ENCODE measurements around the gene GNA15.

Gene GNA15

GRCh38 chr19:3133793-3134116 lies 2.1 kb upstream of the GNA15 start:
- no peak for DNase-seq
- H3K27ac ChIP-seq: no peak overlapping the region
- H3K27me3 ChIP-seq: peaks cover 0 to 17% of the 10 kb centered on the region in 2 donors
- no peak overlapping the region for H3K4me3 ChIP-seq
- H3K36me3 ChIP-seq: no peaks in the 10 kb centered on the region
- no peaks in the 10 kb centered on the region for H3K4me1 ChIP-seq
- no peak for TF ChIP-seq CTCF (IDR thresholded peaks at IDR 0.05)
- H3K9me3 ChIP-seq: no peaks in the 10 kb centered on the region
- intact Hi-C loops (cut with DNase I; ENCODE audit: low total_unique reads): no loop called here

GRCh38 chr19:3136684-3137055 lies 837 bp downstream of the GNA15 start:
- H3K27me3 ChIP-seq: peaks cover 0 to 25% of the 10 kb centered on the region in 2 donors
- DNase-seq: no peak
- no peaks in the 10 kb centered on the region for H3K36me3 ChIP-seq
- H3K27ac ChIP-seq: no peak overlapping the region
- intact Hi-C loops (cut with DNase I; ENCODE audit: low total_unique reads): no loop called here
- peak overlapping the region; percentile 36 to 41 for H3K4me3 ChIP-seq
- peaks cover 0 to 3% (median 0%) of the 10 kb centered on the region in 3 donors for H3K9me3 ChIP-seq
- H3K4me1 ChIP-seq: no peaks in the 10 kb centered on the region
- TF ChIP-seq CTCF (IDR thresholded peaks at IDR 0.05): no peak

GRCh38 chr19:3137119-3137518 lies 1.3 kb downstream of the GNA15 start:
- H3K9me3 ChIP-seq: peaks cover 0 to 3% (median 0%) of the 10 kb centered on the region in 3 donors
- intact Hi-C loops (cut with DNase I; ENCODE audit: low total_unique reads): no loop called here
- peak overlapping the region; percentile 36 to 41 for H3K4me3 ChIP-seq

DNA sequence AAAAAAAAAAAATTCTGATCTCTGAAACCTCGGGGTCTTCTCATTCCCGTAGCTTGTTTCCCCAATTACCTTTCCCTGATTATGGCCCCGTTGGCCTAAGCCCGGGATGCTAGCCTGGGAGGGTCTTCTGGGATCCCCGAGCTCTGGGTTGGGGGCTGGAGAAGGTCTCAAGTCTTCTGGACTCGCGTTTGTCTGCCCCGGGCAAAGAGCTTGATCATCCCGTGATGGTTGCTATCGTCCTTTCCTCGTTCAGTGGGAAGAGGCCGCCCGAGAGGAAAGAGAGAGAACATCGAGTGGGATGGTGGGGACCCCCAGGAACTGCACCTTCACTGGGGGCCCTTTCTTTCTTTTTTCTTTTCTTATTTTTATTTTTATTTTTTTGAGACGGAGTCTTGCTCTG lies 2.4 kb downstream of the GNA15 start:
- Histone ChIP-seq H3K27ac (no peak overlapping the region), H3K4me1 (no peaks in the 10 kb centered on the region), H3K36me3 (no peaks in the 10 kb centered on the region), H3K9me3 (peaks cover 0 to 3% (median 0%) of the 10 kb centered on the region in 3 donors), H3K27me3 (peaks cover 0 to 27% of the 10 kb centered on the region in 2 donors), H3K4me3 (no peak overlapping the region)
- TF ChIP-seq CTCF (IDR thresholded peaks at IDR 0.05): no peak
- DNase-seq: no peak
- intact Hi-C loops (cut with DNase I; ENCODE audit: low total_unique reads): no loop called here

More at GRCh38 chr19:3137119-3137518, 1.3 kb downstream of the GNA15 start:
- no peak for TF ChIP-seq CTCF (IDR thresholded peaks at IDR 0.05)
- H3K27me3 ChIP-seq: peaks cover 0 to 27% of the 10 kb centered on the region in 2 donors
- no peak overlapping the region for H3K27ac ChIP-seq
- DNase-seq: no peak
- H3K4me1 ChIP-seq: no peaks in the 10 kb centered on the region
- no peaks in the 10 kb centered on the region for H3K36me3 ChIP-seq

DNA sequence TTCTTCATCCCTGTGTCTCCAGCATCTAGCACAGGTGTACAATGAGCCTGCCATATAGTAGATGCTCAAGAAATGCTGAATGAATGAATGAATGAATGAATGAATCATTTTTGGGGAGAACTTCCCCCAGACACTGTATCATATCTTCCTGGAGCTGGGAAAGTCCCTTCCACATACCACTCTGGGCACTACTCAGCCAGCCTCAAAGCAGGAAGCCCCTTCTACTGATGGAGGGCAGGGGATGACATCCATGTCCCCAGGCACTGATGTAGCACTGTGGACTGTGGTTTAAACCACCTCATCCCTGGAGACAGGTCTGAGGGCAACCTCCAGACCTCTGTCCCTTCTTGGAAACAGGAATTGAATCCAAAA lies 4.8 kb downstream of the GNA15 start:
- intact Hi-C loops (cut with DNase I; ENCODE audit: low total_unique reads): no loop called here
- H3K9me3 ChIP-seq: peaks cover 0 to 3% (median 0%) of the 10 kb centered on the region in 3 donors
- no peak for TF ChIP-seq CTCF (IDR thresholded peaks at IDR 0.05)
- no peaks in the 10 kb centered on the region for H3K36me3 ChIP-seq
- DNase-seq: no peak
- peaks cover 0 to 23% of the 10 kb centered on the region in 2 donors for H3K27me3 ChIP-seq
- H3K27ac ChIP-seq: no peak overlapping the region
- no peak overlapping the region for H3K4me3 ChIP-seq
- H3K4me1 ChIP-seq: no peaks in the 10 kb centered on the region

- DNase-seq: peak in 1 of 2 donors; percentile 44
- no peak overlapping the region for H3K27ac ChIP-seq
- no peak overlapping the region for H3K4me3 ChIP-seq
- H3K36me3 ChIP-seq: no peaks in the 10 kb centered on the region
- no peak for TF ChIP-seq CTCF (IDR thresholded peaks at IDR 0.05)
- peaks cover 0 to 3% (median 0%) of the 10 kb centered on the region in 3 donors for H3K9me3 ChIP-seq
- no peaks in the 10 kb centered on the region for H3K4me1 ChIP-seq
- peaks cover 0 to 25% of the 10 kb centered on the region in 2 donors for H3K27me3 ChIP-seq
- intact Hi-C loops (cut with DNase I; ENCODE audit: low total_unique reads): no loop called here
Measured at GRCh38 chr19:3142292-3142670, 6.4 kb downstream of the GNA15 start.

All from tibial artery (tissue), 4 donors.